Measurements from ENCODE around the gene SCAPER.
"Not testable (repeated sequence)": the region's sequence is repeated elsewhere in the genome, so short reads cannot be mapped to it uniquely, and the experiment has no call there.

Gene SCAPER

DNA sequence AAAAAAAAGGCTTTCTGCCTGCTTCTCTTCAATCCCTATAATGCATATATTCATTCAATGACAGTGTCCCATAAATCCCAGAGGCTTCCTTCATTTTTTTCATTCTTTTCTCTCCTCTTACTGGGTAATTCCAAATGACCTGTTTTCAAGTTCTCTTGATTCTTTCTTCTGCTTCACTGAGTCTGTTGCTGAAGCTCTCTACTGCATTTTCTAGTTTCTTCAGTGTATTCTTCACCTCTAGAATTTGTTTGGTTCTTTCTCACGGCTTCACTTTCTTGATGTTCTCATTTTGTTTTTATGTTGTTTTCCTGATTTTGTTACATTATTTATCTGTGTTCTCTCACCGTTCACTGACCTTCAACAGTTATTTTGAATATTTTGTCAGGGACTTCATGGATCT is 141.6 kb downstream of the SCAPER start:
- no peak for DNase-seq

DNA sequence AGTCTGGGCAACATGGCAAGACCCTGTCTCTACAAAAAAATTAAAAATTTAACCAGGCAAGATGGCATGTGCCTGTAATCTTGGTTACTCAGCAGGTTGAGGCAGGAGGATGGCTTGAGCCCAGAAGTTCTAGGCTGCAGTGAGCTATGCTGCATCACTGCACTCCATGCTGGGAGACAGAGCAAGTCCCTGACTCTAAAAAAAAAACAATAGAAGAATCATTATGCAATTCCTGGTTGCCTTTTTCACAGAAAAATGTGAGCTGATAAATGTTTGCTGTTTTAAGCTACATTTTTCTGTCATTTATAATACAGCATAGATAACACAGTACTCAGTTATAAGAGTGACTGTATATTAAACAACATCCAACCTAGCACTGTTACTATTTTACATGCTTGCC is 148.8 kb downstream of the SCAPER start:
- no peak for DNase-seq

DNA sequence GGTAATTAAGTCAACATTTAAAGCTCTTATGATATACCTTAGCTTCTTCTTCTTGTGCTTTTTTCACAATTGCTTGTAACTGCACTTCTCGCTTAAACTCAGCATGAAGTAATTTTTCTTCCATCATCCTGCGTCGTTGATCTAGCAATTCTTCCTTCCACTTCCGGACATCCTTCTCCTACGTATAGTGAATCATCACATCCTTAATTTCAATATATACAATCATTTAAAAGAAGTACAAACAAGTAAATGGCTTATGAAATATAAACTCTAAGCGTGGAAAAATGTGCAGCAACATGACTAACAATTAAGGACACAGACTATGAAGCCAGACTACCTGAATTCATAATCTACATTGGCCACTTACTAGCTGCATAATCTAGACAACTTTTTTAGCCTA is 151.4 kb downstream of the SCAPER start:
- DNase-seq = no peak

DNA sequence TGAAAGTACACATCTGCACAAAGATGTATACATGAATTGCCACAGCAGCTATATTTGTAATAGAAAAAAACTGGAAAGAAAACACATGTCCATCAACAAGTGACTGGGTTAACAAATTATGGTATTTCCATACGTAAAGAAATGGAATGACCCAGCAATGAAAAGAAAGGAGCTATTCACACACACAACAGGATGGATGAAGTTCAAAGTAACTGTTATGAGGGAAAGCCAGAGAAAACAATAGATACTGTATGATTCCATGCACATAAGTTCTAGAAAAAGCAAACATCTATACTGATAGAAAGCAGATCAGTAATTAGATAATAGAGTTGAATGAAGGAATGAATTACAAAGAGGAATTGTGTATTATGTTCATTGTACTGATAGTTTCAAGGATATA is 152.0 kb downstream of the SCAPER start:
- no peak for DNase-seq

DNA sequence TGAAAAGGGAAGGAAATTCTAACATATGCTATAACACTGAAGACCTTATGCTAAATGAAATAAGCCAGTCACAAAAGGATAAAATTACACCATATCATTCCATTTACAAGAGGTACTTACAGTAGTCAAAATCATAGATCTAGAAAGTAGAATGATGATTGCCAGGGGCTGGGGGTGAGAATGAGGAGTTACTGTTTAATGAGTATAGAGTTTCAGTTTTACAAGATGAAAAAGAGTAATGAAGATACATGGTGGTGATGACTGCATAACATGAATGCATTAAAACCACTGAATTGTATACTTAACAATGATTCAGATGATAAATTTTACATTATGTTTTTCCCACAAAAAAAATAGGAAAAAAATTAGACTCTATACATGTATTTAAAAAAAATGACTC is 152.6 kb downstream of the SCAPER start:
- DNase-seq = no peak

DNA sequence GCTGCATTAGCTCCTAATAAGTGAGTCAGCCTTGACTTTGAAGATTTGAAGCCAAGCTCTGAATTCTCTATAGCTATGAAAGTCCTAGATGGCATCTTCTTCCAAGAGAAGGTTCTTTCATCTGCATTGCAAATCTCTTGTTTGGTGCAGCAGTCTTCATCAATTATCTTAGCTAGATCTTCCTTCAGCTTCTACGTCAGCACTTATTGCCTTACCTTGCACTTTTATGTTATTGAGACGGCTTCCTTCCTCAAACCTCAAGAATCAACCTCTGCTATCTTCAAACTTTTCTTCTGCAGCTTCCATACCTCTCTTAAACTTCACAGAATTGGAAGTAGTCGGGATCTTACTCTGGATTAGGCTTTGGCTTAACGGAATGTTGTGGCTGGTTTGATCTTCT is 167.6 kb downstream of the SCAPER start:
- DNase-seq = no peak

DNA sequence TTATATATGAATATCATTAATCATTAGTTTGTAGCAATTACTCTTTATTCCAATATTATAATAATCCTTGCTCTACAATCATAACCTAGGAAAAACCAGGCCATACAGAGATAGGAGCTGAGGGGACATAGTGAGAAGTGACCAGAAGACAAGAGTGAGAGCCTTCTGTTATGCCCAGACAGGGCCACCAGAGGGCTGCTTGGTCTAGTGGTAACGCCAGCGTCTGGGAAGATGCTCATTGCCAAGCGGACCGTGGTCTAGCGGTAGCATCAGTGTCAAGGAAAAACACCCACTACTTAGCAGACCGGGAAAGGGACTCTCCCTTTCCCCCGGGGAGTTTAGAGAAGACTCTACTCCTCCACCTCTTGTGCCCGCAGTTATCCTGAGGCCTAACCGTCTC is 172.8 kb downstream of the SCAPER start:
- DNase-seq = not testable (repeated sequence)

DNA sequence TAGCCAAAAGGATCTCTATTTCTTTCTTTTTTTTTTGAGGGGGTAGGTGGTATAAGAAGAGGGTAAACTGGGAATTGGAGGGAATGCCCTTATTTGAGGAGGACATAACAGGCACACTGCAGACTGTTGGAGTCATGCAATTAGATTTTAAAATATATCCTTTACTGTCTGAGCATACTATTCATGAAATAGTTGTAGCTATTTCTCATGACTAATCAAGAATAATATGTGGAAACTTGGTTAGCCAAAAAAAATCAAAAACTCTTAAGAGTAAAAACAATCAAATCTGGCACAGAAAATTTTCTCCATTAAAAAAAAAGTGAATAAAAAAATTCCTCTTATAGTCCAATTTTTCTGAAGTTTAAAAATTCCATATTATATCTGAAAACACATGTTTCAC is 174.9 kb downstream of the SCAPER start:
- no peak for DNase-seq

DNA sequence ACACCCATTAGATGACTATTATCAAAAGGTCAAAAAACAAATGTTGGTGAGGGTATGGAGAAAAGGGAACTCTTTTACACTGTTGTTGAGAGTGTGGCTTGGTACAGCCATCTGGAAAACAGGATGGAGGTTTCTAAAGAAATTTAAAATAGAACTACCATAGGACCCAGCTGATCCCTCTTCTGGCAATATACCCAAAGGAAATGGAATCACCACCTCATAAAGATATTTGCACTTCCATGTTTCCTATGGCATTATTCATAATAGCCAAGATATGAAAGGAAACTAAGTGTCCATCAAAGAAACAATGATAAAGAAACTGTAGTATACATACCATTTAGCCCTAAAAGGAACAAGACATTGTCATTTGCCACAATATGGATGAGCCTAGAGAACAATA is 186.3 kb downstream of the SCAPER start:
- DNase-seq = no peak

DNA sequence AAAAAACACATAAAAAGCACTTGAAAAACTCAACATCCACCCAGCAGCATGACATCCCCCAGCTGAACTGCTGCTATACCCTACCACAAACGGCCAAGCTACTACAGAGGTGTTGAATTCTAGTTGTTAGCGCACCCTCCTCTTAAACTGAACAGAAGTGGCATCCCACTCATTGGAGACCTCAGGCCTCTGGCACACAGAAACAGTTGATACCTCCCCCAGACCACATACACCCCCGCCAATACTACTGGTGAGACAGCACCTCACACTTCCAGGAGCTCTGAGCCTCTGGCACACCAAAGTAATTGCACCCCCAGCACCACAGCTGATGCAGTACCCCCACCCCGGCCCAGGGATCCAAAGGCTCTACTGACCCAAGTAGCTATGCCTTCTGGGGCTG is 190.2 kb downstream of the SCAPER start:
- no peak for DNase-seq

DNA sequence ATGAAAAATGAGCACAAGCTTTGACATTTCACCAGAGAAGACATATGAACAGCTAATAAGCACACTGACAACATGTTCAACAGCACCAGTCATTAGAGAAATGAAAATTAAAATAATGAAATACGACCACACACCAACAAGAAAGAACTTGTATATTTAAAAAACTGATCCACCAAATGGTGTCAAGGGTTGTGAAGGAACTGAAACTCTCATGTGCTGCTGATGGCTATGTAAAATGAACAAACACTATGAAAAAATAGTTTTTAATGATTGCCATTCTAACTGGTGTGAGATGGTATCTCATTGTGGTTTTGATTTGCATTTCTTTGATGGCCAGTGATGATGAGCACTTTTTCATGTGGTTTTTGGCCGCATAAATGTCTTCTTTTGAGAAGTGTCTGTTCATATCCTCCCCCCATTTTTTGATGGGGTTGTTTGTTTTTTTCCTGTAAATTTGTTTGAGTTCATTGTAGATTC is 193.8 kb downstream of the SCAPER start:
- no peak for DNase-seq

DNA sequence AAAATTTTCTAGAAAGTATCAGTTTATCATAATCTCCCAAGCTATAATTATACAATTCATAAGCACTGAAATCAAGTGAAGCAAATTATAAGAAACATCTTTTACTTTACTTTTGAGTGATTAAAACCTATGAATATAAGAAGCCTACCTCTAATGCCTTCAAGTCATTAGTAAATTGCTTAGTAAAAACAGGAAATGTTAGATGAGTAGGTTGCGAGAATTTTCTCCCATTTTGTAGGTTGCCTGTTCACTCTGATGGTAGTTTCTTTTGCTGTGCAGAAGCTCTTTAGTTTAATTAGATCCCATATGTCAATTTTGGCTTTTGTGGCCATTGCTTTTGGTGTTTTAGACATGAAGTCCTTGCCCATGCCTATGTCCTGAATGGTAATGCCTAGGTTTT is 201.1 kb downstream of the SCAPER start:
- not testable (repeated sequence) for DNase-seq

DNA sequence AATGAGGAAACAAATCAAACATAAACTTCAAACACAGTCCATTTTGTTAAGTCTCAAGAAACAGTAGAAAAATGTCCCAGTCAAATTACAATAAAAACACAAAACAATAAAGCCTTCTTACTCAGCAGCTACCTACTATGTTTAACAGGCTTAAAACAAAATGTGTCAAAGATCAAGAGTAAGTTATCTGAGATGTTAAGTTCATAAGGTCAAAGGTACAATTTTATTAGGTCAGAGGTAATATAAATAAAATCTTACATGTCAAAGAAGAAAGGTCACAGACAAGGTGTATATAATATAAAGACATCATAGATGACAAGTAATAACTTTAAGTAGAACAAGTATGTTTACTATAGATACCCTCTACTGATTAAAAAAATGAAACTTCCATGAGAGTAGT is 208.3 kb downstream of the SCAPER start:
- DNase-seq = no peak

DNA sequence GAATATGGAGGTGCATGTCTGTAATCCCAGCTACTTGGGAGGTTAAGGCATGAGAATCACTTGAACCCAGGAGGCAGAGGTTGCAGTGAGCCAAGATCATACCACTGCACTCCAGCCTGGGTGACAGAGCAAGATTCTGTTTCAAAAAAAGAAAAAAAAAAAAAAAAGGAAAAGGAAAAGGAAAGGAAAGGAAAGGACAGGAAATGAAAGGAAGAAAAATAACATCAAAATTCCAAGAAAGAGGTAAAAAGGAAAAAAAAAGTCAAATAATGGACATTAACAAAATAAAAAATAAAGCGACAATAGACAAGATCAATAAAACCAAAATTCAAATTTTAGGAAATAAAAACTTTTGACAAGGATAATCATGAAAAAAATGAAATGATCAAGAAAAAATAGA is 212.6 kb downstream of the SCAPER start:
- DNase-seq = not testable (repeated sequence)

DNA sequence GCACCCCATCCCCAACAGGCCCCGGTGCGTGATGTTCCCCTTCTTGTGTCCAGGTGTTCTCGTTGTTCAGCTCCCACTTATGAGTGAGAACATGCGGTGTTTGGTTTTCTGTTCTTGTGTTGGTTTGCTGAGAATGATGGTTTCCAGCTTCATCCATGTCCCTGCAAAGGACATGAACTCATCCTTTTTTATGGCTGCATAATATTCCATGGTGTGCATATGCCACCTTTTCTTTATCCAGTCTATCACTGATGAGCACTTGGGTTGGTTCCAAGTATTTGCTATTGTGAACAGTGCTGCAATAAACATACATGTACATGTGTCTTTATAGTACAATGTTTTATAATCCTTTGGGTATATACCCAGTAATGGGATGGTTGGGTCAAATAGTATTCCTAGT is 217.5 kb downstream of the SCAPER start:
- DNase-seq = not testable (repeated sequence)

DNA sequence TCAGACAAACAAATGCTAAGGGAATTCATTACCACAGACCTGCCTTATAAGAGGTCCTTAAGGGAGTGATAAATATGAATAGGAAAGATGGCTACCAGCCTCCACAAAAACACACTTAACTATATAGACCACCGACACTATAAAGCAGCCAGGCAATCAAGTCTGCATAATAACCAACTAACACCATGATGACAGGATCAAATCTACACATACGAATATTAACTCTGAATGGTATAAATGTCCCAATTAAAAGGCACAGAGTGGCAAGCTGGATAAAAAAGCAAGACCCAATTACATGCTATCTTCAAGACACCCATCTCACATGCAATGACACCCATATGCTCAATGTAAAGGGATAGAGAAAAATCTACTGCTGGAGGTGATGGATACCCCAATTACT is 221.1 kb downstream of the SCAPER start:
- DNase-seq = no peak

DNA sequence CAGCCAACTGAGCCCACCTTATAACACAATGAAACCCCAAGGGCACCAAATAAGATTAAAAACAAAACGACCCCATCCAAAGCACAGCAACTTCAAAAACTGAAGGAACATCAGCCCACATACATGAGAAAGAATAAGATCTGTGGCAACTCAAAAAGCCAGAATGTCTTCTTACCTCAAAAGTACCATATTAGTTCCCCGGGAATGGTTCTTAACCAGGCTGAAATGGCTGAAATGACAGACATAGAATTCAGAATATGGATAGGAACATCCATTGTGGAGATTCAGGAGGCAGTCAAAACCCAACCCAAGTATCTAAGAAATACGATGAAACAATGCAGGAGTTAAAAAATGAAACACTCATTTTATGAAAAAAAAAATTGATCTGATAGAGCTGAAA is 222.3 kb downstream of the SCAPER start:
- no peak for DNase-seq

DNA sequence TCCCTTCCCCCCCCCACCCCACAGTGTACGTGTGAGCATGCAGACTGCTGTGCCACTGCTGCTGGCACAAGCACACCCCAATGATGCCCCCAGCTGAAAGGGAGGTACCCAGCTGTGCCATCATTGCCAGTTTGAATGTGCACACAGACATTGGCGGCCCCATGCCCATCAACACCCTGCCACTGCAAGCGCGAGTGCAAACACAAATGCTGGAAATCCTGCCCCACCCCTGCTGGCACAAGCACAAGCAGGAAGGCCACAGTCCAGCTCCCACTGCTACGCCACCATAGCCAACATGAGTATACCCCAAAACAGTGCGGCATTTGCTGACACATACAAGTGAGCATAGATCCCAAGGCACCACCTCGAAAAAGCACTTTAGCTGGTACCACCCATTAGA is 222.9 kb downstream of the SCAPER start:
- DNase-seq = no peak

DNA sequence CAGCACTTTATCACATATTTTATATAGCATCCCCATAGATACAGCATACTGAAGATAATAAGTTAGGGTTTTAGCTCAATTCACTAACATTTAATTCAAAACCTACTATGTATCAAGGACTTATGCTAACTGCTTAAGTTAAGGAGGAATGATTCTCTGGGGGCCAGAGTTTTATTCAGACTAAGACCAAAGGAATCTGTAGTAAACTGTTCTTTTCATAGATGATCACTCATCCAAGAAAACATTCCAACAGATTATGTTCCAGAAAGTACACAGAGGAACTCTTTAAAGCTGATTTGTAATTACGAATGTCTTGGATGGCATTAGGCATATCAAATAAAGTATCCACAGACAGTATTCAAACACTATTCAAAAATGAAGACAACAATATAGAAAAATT is 226.4 kb downstream of the SCAPER start:
- no peak for DNase-seq

DNA sequence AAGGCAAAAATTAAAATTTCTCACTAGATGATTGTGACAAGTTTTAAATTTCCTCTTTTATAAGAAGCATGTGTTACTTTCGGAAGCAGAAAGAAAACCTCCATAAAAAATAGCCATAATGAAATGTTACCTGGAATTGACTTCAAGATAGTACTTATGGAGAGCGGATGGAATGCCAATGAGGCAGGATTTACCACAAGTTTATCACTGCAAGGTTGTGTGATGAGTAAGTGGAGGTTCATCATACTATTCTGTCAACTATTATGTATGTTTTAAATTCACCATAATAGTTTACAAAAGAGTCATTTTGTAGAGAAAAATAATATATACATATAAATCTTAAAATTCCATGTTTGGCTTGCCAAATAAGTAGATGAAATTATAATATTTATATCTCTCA is 230.3 kb downstream of the SCAPER start:
- no peak for DNase-seq

DNA sequence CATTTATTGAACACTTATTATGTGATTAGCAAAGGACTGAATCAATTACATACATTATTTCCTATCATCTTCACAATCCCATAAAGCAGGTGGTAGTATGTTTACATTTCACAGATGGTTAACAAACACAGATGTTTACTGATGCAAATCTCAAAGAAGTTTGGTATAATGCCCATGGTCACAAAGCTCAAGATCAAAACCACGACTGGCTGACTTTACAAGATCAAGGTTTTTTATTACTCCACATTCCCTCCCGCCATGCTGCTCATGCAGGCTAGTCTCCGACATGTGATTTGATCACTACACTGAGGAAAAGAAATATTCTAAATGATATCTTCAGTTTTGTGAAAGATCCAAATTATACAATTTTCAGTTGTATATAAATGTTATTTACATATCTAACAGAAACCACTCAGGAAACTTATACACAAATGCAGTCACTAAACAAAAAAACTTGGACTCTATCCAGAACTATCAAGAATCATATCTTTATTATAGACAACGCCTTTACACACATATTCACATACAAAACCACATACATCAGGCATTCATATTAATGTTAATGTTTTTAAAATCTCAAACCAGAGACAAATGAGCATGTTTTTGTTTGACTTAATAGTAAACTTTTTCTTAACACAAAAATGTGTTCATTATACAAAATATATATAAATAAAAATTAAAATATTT is 235.5 kb downstream of the SCAPER start:
- DNase-seq = no peak

DNA sequence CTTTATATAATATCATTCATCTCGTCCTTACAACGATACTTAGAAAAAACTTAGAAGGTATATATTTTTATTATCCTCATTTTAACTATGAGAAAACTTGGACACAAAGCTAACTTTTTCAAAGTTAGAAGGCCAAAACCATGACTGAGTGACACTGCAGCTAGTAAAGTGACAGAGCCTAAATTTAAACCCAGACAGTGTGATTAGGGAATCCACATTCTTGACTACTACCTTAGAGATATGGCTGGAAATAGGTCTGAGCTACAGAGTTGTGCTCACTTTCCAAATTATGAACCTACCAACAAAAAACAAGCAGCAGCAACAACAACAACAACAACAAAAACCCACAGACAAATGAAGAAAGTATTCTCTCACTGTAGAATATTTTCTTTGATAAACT is 236.2 kb downstream of the SCAPER start:
- DNase-seq = no peak

DNA sequence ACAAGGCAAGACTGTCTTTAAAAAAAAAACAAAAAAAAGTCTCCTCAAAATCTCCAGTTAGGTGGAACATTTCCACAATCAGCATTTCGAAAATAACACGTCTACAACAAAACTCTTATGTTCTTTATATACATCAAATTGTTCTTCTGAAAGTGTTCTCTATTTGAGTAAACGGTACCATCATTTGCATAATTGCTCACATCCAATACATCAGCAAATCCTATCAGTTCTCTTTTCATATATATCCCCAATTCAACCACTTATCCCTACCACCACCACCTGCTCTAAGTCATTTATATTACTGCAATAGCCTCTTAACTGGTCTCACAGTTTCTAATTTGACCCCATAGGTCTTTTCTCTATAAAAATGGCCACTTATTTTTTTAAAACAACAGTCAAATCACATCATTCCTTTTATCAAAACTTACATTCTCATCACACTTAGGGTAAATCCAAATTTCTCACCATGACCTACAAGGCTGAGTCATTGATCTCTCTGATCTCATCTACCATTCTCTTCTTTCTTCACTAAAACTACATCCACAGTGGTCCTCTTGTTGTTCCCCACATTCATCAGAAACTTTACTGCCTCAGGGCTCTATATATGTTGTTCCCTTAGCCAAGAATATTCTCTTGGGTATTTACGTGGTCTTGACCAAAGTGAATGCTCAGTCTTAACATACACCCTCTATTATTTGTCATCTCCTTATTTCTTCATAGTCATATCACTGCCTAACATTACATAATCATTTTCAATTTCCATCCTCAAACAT is 237.0 kb downstream of the SCAPER start:
- no peak for DNase-seq

DNA sequence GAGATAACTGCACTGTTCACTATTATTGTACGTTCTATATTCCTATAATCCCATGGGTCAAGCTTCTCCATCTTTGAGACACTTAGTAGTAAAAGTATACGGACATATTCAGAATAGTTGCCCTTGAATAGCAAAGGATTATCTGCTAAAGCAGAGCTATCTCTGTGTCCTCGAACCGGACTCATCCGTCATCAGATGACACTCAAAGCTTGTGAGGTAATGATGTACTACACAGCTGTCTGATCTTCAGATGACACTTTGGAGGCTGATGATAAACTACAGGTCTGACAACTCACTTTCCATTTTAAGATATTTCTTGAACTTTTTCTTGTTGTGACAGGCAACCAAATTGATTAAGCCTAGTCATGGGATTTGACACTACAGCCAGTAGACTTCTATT is 240.2 kb downstream of the SCAPER start:
- no peak for DNase-seq

DNA sequence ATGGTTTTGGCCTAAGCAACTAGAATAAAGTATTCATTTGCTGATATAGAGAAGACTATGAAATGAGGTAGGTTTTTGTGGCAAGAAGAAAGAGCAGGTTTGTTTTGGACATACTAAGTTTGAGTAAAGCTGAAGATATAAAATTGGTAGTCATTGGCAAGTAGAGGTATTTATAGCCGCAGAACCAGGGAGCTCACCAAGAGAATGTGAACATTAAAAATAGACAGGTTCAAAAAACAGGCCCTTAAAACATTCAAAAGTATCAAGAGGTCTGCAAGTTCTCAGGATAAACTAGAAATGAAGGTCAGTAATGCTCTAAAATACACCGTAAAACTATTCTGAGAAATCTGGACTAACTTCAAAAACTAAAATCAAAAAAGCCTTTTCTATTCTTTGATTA is 240.7 kb downstream of the SCAPER start:
- DNase-seq = no peak

Measured in NCI-H2081 (cell line).